ENCODE measurements around the gene CASD1. TPM values are rescaled to one million over a fixed set of nuclear protein-coding genes. Genes with fewer than 3 reads are reported as not detected.
A peak's percentile ranks its signal among the peaks of the same experiment; 100 is the strongest.

Gene CASD1
- total RNA-seq = 9.9 and 16.0 TPM in 2 replicates

GRCh38 chr7:94509264-94509886 is at the start of gene CASD1:
CASD1 (plus strand) TSS chr7:94509809; CDS start chr7:94510085, 276 bp downstream.
- no peak for DNase-seq (ENCODE audit: extremely low read depth, low read depth, low spot score)

DNA sequence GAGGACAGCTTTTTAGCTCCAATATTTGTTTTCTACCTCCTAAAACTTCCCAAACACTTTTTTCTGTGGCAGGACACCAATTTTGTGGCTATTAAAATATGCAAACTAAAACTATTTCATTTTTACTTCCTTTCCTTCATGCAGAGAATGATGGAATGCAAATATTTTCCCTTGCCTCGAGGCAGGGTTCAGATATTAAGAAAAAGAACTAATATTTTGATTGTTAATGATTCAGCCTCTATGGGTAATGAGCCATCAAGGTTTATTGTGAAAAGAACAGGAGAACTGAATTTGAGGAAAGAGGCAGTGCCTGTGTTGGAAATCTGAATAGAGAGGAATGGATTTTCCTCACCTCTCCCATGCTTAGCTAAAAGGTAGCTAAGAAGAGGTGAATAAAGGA is 43.1 kb upstream of the CASD1 start:
- DNase-seq (ENCODE audit: extremely low read depth, low read depth, low spot score) = no peak

DNA sequence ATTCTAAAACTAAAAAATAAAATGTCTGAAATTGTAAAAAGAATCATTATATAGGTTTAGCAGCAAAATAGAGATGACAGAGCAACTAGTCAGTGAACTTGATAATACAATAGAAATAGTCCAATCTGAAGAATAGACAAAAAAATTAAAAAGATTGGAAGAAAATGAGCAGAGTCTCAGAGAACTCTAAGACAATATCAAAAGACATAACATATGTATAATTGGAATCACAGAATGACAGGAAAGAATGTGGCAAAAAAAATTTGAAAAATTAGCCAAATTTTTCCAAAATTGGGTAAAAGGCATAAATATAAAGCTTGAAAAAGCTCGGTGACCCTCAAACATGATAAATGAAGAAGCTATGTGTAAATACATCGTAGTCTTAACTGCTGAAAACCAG is 38.0 kb upstream of the CASD1 start:
- DNase-seq (ENCODE audit: extremely low read depth, low read depth, low spot score) = no peak

- no peak for DNase-seq (ENCODE audit: extremely low read depth, low read depth, low spot score)
Measured at GRCh38 chr7:94472608-94473007, 37.0 kb upstream of the CASD1 start.

DNA sequence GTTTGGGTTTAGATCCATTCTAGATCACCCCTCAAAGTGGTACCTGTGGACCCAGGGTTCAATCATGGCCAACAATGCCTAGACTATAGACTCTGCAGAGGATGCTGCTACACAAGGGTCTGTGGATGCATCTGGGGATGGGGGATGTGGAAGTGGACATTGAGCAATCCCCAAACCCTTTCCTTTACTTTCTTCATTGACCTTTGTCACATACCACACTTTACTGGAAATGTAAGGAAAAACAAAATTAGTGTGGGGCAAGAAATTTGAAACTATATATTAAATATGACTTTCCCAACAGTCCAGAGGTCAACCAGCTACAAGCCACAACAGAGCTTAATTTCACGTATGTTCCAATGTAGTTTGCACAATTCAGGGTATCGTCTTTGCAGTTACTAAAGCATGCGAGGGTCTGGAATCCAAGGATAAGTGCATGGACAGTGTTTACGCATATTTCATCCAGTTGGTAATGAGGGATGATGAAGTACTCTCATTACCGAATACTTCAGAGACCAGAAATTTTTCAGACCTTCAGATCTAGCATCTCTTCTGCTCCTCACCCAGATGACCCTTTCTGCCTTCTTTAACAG is 33.3 kb upstream of the CASD1 start:
- no peak for DNase-seq (ENCODE audit: extremely low read depth, low read depth, low spot score)

DNA sequence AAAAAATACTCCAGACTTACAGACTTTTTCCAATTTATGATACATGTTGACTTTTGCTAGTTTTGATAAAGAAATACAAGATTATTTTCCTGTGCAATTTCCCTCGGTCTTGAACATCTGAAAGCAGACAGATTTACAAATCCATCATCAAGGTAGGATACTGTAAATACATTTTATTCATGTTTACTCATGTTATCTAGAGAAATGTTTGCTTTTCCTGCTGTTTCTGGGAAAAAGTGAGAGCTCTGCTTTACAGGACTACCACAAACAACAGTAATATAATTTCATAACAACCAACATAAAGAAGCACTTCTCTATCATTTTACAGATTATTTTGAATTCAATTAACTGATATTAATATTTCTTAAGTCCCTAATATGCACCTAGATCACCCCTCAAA is 31.7 kb upstream of the CASD1 start:
- DNase-seq (ENCODE audit: extremely low read depth, low read depth, low spot score) = no peak

DNA sequence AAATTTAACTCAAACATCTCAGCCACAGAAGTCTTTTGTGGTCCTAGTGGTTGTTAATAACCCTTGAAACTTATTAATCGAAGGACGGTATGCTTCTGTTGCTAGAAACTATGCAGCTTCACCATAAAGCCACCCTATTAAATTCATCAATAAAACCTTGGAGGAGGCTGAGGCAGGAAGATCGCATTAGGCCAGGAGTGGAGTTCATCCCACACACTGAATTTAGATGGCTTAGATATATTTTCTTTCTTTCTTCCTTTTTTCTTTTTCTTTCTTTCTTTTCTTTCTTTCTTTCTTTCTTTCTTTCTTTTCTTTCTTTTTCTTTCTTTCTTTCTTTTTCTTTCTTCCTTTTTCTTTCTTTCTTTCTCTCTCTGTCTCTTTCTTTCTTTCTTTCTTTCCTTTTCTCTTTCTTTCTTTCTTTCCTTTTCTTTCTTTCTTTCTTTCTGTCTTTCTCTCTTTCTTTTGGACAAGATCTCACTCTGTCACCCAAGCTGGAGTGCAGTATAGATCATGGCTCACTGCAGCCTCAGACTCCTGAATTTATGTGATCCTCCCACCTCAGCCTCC is 30.9 kb upstream of the CASD1 start:
- no peak for DNase-seq (ENCODE audit: extremely low read depth, low read depth, low spot score)

- DNase-seq (ENCODE audit: extremely low read depth, low read depth, low spot score) = peak; percentile 77
Measured at GRCh38 chr7:94481279-94481678, 28.3 kb upstream of the CASD1 start.

- DNase-seq (ENCODE audit: extremely low read depth, low read depth, low spot score) = no peak
Measured at GRCh38 chr7:94482796-94483195, 26.8 kb upstream of the CASD1 start.

DNA sequence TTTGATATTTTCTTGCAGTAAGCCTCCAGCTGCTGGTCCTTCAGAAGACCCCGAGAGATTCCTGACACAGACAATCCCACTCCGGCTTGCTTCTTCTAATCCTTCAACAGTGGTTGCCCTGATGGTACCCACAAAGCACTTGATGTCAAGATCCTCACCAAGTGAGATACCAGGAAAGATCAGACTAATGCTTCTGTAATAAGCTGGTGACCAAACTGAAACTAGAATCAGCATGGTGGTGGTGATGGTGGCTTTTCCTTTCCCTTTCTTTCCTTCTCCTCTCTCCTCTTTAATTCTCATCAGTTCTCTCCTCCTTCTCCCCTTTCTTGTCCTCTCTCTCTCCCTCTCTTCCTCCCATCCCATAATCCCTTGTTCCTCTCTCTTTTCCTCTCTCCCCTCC is 25.8 kb upstream of the CASD1 start:
- DNase-seq (ENCODE audit: extremely low read depth, low read depth, low spot score) = no peak

DNA sequence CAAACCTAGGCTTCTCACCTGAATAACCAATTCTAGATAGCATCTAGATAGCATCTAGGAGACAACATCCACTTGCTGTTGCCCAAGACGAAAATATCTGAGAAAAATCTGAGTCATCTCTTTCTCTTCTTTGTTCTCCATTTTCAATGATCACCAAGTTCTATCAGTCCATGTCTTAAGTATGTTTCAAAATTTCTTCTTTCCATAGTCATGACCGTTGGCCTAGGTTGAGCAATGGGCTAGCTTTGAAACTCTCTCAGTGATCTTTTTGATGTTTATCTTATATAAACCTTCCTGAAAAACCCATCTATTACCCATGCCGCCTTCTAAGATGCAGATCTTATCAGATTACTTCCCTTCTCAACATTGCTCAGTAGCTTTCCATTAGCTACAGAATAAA is 23.4 kb upstream of the CASD1 start:
- no peak for DNase-seq (ENCODE audit: extremely low read depth, low read depth, low spot score)

GRCh38 chr7:94491410-94491809 is 18.2 kb upstream of the CASD1 start:
- no peak for DNase-seq (ENCODE audit: extremely low read depth, low read depth, low spot score)

DNA sequence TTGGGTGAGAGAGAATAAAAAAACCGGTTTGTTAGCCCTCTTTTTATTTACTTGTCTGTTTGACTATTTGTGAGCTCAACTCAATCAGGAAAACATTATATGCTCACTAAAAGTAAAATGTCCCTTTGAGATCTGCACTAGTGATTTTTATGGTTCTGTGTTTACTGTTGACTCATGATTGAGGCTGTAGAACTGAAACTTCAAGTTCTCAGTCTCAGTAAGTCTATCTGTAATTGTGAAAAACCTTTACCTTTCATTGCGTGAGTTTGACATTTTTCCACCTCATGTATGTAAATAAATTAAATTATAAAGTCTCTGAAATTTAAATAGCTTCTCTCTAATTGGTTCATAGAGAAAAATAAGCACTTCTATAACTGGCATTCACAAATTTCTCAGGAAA is 17.0 kb upstream of the CASD1 start:
- DNase-seq (ENCODE audit: extremely low read depth, low read depth, low spot score) = no peak

- DNase-seq (ENCODE audit: extremely low read depth, low read depth, low spot score) = no peak
Measured at GRCh38 chr7:94497874-94498670, 11.5 kb upstream of the CASD1 start.

- no peak for DNase-seq (ENCODE audit: extremely low read depth, low read depth, low spot score)
Measured at GRCh38 chr7:94498918-94499317, 10.7 kb upstream of the CASD1 start.

DNA sequence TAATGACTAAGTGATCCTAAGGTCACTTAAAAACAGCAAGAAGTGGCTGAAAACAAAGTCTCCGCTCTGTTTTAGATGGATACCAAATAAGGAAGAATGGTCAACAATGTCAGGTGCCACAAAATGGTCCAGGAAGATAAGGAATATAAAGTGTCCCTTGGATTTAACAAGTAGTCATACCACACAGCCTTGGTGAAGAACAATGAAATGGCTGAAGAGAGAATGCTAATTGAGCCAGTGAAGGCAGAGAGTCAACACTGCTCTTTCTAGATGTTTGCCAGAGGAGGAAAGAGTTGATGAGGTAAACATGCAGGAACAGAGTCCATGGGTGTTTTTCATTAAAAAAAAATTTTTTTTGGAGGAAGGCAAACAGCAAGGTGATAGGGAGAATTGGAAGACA is 2.1 kb upstream of the CASD1 start:
- no peak for DNase-seq (ENCODE audit: extremely low read depth, low read depth, low spot score)

- DNase-seq (ENCODE audit: extremely low read depth, low read depth, low spot score) = no peak
Measured at GRCh38 chr7:94507962-94508361, 1.6 kb upstream of the CASD1 start.

DNA sequence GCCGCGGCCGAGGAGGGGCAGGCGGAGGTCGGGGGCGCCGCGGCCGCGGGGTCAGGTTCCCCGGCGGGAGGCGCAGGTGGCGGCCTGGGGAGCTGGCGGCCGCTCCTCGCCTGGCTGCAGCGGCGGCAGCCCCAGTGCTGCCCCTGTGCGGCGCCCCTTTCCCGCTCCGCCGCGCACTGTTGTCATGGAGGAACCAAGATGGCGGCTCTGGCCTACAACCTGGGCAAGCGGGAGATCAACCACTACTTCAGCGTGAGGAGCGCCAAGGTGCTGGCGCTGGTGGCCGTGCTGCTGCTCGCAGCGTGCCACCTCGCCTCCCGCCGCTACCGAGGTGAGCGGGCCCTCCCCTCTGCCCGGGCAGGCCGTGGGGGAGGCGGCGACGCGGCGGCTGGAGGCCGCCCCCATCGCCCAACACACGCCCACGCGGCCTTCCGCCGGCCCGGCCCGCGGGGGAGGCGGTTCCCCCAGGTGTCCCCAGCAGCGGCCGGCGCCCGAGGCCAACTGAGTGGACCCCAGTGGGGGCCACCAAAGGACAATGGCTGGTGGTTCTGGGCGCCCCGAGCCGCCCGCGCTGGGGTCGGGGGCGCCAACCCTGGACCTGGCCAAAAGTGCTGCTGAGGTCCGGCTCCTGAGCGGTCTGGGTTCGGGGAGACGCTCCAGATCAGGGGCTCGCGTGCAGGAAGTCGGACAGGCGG is 425 bp downstream of the CASD1 start:
- no peak for DNase-seq (ENCODE audit: extremely low read depth, low read depth, low spot score)

GRCh38 chr7:94510582-94511496 is 1.2 kb downstream of the CASD1 start:
- DNase-seq (ENCODE audit: extremely low read depth, low read depth, low spot score) = no peak

DNA sequence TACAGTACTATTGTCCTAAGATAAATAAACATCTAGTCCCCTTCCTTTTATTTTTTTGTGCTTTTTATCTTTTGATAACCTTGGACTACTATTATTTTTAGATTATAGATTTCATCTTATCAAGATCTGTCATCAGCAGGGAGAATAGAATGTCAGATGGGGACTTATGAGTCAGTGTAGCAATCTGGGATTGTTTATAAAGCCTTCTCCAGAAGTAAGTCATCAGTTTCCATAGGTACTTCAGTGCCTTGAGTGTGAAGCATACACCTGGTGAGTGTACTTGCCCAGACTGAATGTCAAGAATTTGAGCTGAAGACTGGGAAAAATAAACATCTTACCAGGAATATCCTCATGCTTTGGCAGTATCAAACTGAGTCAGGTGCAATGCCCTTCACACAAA is 2.1 kb downstream of the CASD1 start:
- no peak for DNase-seq (ENCODE audit: extremely low read depth, low read depth, low spot score)

Data from glomerular endothelial cell (primary cell).